HAP-1 (cell line): ENCODE results near the gene SPDL1.

Experiments
- DNase-seq, 2 experiments: peaks; one replicate each; pipeline ENCODE4 v3.0.0-alpha.2; 2016 to 2020; ENCODE audit warnings: low spot score in 2 of 2
- H3K27me3 ChIP-seq: fragments of 250-450 bp; sonication (Bioruptor Pico); 2 replicates; pipeline ENCODE4 v1.5.1; 2020; ENCODE audit warnings: low read depth, mild to moderate bottlenecking, moderate library complexity
- H3K36me3 ChIP-seq: fragments of 250-450 bp; sonication (Bioruptor Pico); replicated peaks from 2 replicates; pipeline ENCODE4 v1.5.1; 2020; ENCODE audit warnings: mild to moderate bottlenecking
- H3K4me1 ChIP-seq: fragments of 250-450 bp; sonication (Bioruptor Pico); 2 replicates; pipeline ENCODE4 v1.5.1; 2020; ENCODE audit warnings: mild to moderate bottlenecking
- H3K4me3 ChIP-seq: fragments of 250-450 bp; sonication (Bioruptor Pico); 2 replicates; pipeline ENCODE4 v1.5.1; 2020; ENCODE audit warnings: mild to moderate bottlenecking, moderate library complexity
- H3K9me3 ChIP-seq: fragments of 250-450 bp; sonication (Bioruptor Pico); 2 replicates; pipeline ENCODE4 v1.5.1; 2020; ENCODE audit warnings: mild to moderate bottlenecking, moderate library complexity
- in situ Hi-C: fragments of 300-500 bp; cut with MboI; formaldehyde crosslinking; loops from 3 replicates; pipeline ENCODE4 v1.14.3; 2020; ENCODE audit warnings: low sequenced_read_pairs, inconsistent platforms, mixed read lengths

SPDL1 gene

GRCh38 chr5:169646856-169647255, 63.3 kb downstream of the SPDL1 start:
- no peak overlapping the region for H3K4me3 ChIP-seq
- no peaks in the 10 kb centered on the region for H3K27me3 ChIP-seq

GRCh38 chr5:169647566-169647965, 64.0 kb downstream of the SPDL1 start:
- Histone ChIP-seq H3K4me3 (no peak overlapping the region), H3K4me1 (no peaks in the 10 kb centered on the region), H3K27me3 (no peaks in the 10 kb centered on the region), H3K36me3 (no peaks in the 10 kb centered on the region), H3K9me3 (no peaks in the 10 kb centered on the region)
- in situ Hi-C loops = no loop called here
- no peak for DNase-seq

More at GRCh38 chr5:169646856-169647255, 63.3 kb downstream of the SPDL1 start:
- Histone ChIP-seq H3K4me1 (no peaks in the 10 kb centered on the region), H3K36me3 (no peaks in the 10 kb centered on the region), H3K9me3 (no peaks in the 10 kb centered on the region)
- DNase-seq = no peak
- in situ Hi-C loops = no loop called here

DNA sequence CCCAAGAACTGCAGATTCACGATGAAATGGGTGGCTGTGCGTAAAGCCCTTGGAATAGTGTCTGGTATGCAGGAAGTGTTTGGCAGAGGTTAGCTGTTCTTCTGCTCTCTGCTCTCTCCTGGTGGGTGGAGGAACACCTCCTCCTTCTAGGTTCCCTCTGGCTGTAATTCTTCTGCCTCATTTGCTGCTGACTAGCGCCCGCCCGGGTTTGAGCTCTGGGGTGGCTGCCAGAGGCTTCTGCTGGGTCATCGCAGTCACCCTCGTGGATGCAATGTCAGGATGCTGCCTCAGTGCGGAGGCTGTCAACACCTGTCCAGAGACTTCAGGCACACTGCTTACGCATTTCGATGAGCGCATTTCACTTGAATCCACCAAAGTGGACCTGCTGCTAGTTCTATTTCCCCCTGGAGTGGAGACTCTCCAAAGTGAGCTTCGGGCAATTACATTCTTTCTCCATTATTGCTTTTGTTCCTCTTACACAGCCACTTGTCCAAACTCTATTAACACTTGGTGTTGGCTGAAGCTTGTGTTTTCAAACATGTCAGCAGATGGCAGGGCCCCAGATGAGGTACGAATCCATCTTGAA, 65.2 kb downstream of the SPDL1 start:
- Histone ChIP-seq H3K9me3 (no peaks in the 10 kb centered on the region), H3K27me3 (no peaks in the 10 kb centered on the region), H3K4me3 (no peak overlapping the region), H3K4me1 (no peaks in the 10 kb centered on the region), H3K36me3 (no peaks in the 10 kb centered on the region)
- in situ Hi-C loops = no loop called here
- DNase-seq = no peak

DNA sequence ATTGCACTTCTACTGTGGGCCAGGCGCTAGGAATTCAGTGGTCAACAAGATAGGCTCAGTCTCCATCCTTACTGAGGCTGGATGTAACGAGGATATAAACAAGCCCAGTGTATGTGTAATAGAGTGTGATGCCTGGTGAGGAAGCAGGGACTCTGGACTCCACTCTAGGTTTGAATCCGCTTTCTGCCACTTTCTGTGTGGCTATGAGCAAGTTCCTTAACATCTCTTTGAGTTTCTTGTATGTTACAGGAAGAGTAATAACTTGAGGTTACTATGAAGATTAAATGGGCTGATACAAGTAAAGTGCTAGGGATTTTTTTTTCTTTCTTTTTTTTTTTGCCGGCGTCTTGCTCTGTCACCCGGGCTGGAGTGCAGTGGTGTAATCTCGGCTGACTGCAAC, 65.9 kb downstream of the SPDL1 start:
- no peak for DNase-seq
- Histone ChIP-seq H3K36me3 (no peaks in the 10 kb centered on the region), H3K9me3 (no peaks in the 10 kb centered on the region), H3K4me1 (no peaks in the 10 kb centered on the region), H3K27me3 (no peaks in the 10 kb centered on the region), H3K4me3 (no peak overlapping the region)
- in situ Hi-C loops = no loop called here

- no peak overlapping the region for H3K4me3 ChIP-seq
Observed at GRCh38 chr5:169650701-169651331, 67.2 kb downstream of the SPDL1 start.

GRCh38 chr5:169651526-169651925, 68.0 kb downstream of the SPDL1 start:
- H3K4me3 ChIP-seq = no peak overlapping the region
- H3K4me1 ChIP-seq = no peaks in the 10 kb centered on the region
- H3K36me3 ChIP-seq = no peaks in the 10 kb centered on the region
- no peaks in the 10 kb centered on the region for H3K27me3 ChIP-seq
- no peaks in the 10 kb centered on the region for H3K9me3 ChIP-seq
- peak in 1 of 2 experiments; percentile 12 for DNase-seq
- in situ Hi-C loops = no loop called here

More at GRCh38 chr5:169650701-169651331, 67.2 kb downstream of the SPDL1 start:
- H3K36me3 ChIP-seq = no peaks in the 10 kb centered on the region
- DNase-seq = no peak
- no peaks in the 10 kb centered on the region for H3K9me3 ChIP-seq
- no peaks in the 10 kb centered on the region for H3K27me3 ChIP-seq
- no peaks in the 10 kb centered on the region for H3K4me1 ChIP-seq
- in situ Hi-C loops = no loop called here

DNA sequence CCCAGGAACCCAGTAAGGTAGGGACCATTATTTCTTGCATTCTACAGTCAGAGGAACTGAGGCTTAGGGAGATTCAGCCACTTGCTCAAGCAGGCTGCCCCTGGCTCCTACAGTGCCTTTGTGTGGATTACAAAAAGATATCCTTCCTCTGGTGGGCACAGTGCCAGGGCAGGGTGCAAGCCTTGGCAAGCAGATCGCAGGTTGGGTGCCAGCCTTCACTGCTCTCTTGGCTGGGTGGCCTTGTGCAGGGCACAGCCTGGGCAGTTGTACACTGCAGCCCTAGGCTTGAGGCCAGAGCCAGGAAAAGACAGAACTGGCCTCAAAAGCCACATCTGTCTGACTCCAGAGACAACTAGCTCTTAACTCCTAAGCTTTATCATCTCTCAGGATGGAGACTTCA, 68.5 kb downstream of the SPDL1 start:
- Histone ChIP-seq H3K4me3 (no peak overlapping the region), H3K9me3 (no peaks in the 10 kb centered on the region), H3K4me1 (no peaks in the 10 kb centered on the region), H3K36me3 (no peaks in the 10 kb centered on the region), H3K27me3 (no peaks in the 10 kb centered on the region)
- no peak for DNase-seq
- in situ Hi-C loops = no loop called here

DNA sequence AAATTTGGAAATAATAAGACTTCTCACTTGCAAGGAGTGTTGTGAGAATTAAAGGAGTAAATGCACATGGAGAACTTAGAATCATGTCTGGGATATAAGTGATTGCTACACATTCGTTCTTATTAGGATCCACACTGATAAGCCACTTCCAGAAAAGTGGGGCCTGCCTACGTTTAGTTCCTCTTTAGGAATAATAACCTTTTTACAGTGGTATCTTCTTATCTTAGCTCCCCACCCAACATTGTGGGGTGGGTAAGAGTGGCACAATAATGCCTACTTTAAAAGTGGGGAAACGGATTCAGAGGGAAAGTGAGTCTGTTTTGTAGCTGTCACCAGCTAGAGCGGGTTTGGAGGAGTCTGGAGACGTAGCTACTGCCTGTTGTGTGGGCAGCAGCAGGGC, 69.5 kb downstream of the SPDL1 start:
- DNase-seq = no peak
- Histone ChIP-seq H3K4me3 (no peak overlapping the region), H3K36me3 (no peaks in the 10 kb centered on the region), H3K9me3 (no peaks in the 10 kb centered on the region), H3K4me1 (no peaks in the 10 kb centered on the region), H3K27me3 (no peaks in the 10 kb centered on the region)
- in situ Hi-C loops = no loop called here
